Central memory CD8-positive, alpha-beta T cell (primary cell): Measurements from ENCODE around the gene MRPS6.

Experiments used
- ATAC-seq: fragments of 150-1000 bp; cut with Tn5 transposase; replicated peaks from 2 replicates; pipeline ENCODE4 v1.10.0; 2022; ENCODE audit warnings: mild to moderate bottlenecking, moderate FRiP score, moderate number of reproducible peaks; ENCODE audit not compliant: poor library complexity, severe bottlenecking; ENCODE audit errors: extremely low read depth
- DNase-seq, 2 donors: peaks; one replicate each; pipeline ENCODE4 v3.0.0; 2021; ENCODE audit warnings: low spot score in 2 of 2
- H3K27ac Mint-ChIP-seq: one replicate; pipeline ENCODE4 v1.8.0; 2022; ENCODE audit warnings: low read depth, mild to moderate bottlenecking, moderate library complexity, mixed read lengths
- H3K27me3 Mint-ChIP-seq: one replicate; pipeline ENCODE4 v1.8.0; 2022; ENCODE audit warnings: mixed read lengths
- H3K36me3 Mint-ChIP-seq: one replicate; pipeline ENCODE4 v1.8.0; 2022; ENCODE audit warnings: mild to moderate bottlenecking, moderate library complexity, mixed read lengths; ENCODE audit not compliant: insufficient read depth
- H3K4me1 Mint-ChIP-seq: one replicate; pipeline ENCODE4 v1.8.0; 2022; ENCODE audit warnings: mixed read lengths
- H3K4me3 Mint-ChIP-seq: one replicate; pipeline ENCODE4 v1.8.0; 2022; ENCODE audit warnings: mild to moderate bottlenecking, moderate library complexity, mixed read lengths
- H3K9me3 Mint-ChIP-seq: one replicate; pipeline ENCODE4 v1.8.0; 2022; ENCODE audit warnings: mixed read lengths

Gene MRPS6

DNA sequence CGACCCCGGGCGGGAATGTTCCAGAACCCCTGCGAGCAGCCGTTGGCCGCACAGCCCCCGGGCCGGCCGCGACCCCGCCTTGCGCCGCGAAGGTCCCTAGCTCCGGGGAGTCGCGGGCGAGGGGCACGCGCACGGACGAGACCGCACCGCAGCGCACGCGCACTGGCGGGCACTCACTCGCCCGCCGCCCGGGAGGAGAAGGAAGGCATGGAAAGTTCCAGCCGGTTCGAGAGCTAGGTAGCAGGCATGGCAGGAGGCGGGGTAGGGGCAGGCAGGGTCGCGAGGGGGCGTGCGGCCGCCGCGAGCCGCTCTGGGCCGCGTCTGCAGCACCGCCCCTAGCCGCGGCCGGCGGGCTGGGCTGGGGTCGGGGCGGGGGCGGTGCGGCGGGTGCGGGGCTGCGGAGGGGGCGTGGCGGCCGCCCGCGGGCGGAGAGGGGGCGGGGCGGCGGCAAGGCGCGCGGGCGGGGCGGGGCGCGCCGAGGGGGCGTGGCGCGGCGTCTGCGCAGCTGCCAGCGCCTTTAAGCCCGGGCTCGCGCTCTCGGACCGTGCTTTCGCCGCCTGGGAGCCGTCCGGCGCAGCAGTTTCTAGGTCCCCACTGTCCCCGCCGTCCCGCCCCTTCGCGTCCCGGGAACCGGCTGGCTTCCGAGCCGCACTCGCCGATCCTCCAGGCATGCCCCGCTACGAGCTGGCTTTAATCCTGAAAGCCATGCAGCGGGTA lies at the start of gene MRPS6, which contains the start of gene SLC5A3:
TSS of gene MRPS6 (plus strand) at position 547 of the 717 bp plus-strand sequence. CDS start at position 670, 123 bp downstream.
TSS of gene SLC5A3 (plus strand) at position 547 of the 717 bp plus-strand sequence. CDS start 21,621 bp downstream, outside the sequence.
- peak within 1 kb of the TSS; percentile 92 for H3K27ac Mint-ChIP-seq
- peaks cover 18% of the 10 kb centered on the region for H3K36me3 Mint-ChIP-seq
- H3K4me1 Mint-ChIP-seq = peaks cover 46% of the 10 kb centered on the region
- H3K27me3 Mint-ChIP-seq = no peaks in the 10 kb centered on the region
- DNase-seq (peak; percentile 47 to 57), ATAC-seq (peak; percentile 70)
- H3K4me3 Mint-ChIP-seq = peak within 1 kb of the TSS; percentile 92
- H3K9me3 Mint-ChIP-seq = no peaks in the 10 kb centered on the region

DNA sequence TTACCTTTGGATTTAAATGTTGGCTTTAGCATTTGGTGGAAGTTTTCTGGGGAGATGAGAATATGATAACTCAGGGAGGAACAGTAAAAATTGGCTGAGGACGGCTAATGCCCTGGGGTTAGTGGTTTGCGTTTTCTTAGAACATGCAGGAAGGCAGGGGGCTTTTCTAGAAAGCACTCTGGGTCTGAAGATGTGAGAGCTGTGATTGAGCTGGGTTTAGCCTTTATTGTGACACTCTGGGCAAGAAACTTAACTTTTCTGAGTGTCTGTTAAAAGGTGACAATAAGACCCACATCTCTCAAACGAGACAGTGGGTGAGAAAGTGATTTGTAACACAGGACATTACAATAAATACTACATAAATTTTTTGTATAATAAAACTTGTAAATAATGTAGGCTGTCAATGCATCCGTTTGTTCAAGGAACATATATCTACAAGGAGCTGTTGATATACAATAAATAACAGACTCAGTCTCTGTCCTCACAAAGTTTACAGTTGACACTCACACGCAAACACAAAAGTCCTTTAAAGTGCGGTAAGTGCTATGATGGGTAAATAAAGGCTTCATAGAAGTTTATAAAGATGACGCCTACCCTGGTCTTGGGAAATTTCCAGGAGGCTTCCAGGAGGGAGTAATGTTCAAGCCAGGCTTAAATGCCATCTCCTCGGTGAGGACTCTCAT lies 49.5 kb upstream of the MRPS6 start:
- ATAC-seq (peak; percentile 46), DNase-seq (no peak)
- Mint-ChIP-seq H3K4me3 (no peak overlapping the region), H3K36me3 (no peaks in the 10 kb centered on the region), H3K9me3 (no peaks in the 10 kb centered on the region), H3K4me1 (peaks cover 17% of the 10 kb centered on the region), H3K27ac (no peak overlapping the region), H3K27me3 (no peaks in the 10 kb centered on the region)

DNA sequence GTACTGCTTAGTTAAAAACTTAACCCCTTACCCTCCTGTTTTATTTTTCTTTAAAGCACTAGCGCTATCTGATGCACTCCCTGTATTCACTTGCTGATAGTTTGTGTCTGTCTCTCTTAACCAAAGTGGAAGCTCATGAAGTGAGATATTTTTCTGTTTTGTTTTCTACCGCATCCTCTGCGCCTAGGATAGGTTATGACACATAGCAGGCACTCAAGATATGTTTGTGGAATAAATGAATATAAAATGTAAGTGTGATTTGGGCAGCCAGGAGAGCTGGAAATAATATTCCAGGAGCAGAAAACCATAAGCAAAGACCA lies 49.0 kb upstream of the MRPS6 start:
- no peaks in the 10 kb centered on the region for H3K27me3 Mint-ChIP-seq
- no peaks in the 10 kb centered on the region for H3K9me3 Mint-ChIP-seq
- no peak overlapping the region for H3K4me3 Mint-ChIP-seq
- no peaks in the 10 kb centered on the region for H3K36me3 Mint-ChIP-seq
- DNase-seq = no peak
- no peak for ATAC-seq
- H3K4me1 Mint-ChIP-seq = peaks cover 13% of the 10 kb centered on the region
- H3K27ac Mint-ChIP-seq = no peak overlapping the region

DNA sequence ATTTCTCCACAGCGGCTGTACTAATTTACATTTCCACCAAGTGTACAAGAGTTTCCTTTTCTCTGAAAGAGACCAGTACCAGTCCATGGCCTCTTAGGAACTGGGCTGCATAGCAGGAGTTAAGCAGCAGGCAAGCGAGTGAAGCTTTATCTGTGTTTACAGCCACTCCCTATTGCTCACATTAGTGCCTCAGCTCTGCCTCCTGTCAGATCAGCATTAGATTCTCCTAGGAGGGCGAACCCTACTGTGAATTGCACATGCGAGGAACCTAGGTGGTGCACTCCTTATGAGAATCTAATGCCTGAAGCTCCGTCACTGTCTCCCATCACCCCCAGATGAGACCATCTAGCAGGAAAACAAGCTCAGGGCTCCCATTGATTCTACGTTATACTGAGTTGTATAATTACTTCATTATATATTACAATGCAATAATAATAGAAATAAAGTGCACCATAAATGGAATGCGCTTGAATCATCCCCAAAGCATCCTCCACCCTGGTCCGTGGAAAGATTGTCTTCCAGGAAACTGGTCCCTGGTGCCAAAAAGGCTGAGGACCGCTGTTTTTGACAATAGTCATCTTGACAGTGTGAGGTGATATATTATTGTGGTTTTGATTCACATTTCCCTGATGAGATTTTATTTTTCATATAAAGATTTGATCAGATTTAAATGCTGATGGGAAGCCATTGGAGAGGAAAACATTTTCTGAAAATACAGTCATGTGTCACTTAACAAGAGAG lies 45.5 kb upstream of the MRPS6 start:
- Mint-ChIP-seq H3K4me3 (no peak overlapping the region), H3K4me1 (peaks cover 22% of the 10 kb centered on the region), H3K9me3 (peaks cover 5% of the 10 kb centered on the region), H3K27me3 (no peaks in the 10 kb centered on the region), H3K36me3 (no peaks in the 10 kb centered on the region), H3K27ac (no peak overlapping the region)
- DNase-seq = no peak
- no peak for ATAC-seq

GRCh38 chr21:34029743-34030528 lies 43.4 kb upstream of the MRPS6 start:
- Mint-ChIP-seq H3K36me3 (no peaks in the 10 kb centered on the region), H3K9me3 (peaks cover 5% of the 10 kb centered on the region), H3K27ac (no peak overlapping the region), H3K4me1 (peaks cover 25% of the 10 kb centered on the region), H3K27me3 (no peaks in the 10 kb centered on the region), H3K4me3 (peak overlapping the region; percentile 6)
- no peak for DNase-seq
- peak; percentile 84 for ATAC-seq

GRCh38 chr21:34031835-34032370 lies 41.5 kb upstream of the MRPS6 start:
- H3K4me3 Mint-ChIP-seq = no peak overlapping the region
- H3K36me3 Mint-ChIP-seq = no peaks in the 10 kb centered on the region
- H3K4me1 Mint-ChIP-seq = peaks cover 25% of the 10 kb centered on the region
- no peak for DNase-seq
- no peak overlapping the region for H3K27ac Mint-ChIP-seq
- ATAC-seq = no peak
- H3K27me3 Mint-ChIP-seq = peaks cover 10% of the 10 kb centered on the region
- H3K9me3 Mint-ChIP-seq = peaks cover 10% of the 10 kb centered on the region

DNA sequence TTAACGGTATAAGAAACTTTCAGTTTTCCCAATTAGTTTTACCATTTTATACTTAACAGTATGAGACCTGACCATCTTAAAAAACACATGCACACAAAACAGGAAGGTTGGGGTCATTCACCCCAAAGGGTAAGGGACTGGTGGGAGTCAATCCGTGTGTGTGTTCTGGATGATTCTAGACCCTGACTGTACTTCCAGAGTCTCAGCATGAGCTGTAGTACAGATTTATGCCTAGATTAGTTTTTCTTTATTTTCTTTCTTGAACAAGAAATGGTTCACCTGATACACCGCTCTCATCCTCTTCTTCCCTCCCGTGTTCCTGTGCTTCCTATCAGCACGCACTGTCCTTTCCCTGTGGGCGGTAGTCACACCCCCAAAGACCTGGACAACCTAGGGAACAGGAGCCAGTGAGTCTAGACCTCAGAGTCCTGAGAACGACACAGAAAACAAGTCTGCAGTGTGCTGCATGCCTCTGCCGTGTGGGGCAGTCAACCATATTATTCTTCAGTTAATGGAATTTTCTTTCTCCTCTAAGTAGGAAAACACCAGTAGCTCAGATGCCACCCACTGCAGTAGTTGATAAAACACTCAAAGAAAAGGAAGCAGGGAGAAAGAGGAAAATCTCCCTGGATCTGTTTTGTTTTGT lies 38.9 kb upstream of the MRPS6 start:
- H3K9me3 Mint-ChIP-seq = peaks cover 10% of the 10 kb centered on the region
- H3K27me3 Mint-ChIP-seq = peaks cover 10% of the 10 kb centered on the region
- no peak overlapping the region for H3K27ac Mint-ChIP-seq
- H3K4me1 Mint-ChIP-seq = peaks cover 25% of the 10 kb centered on the region
- no peak for DNase-seq
- ATAC-seq = no peak
- H3K36me3 Mint-ChIP-seq = no peaks in the 10 kb centered on the region
- no peak overlapping the region for H3K4me3 Mint-ChIP-seq

DNA sequence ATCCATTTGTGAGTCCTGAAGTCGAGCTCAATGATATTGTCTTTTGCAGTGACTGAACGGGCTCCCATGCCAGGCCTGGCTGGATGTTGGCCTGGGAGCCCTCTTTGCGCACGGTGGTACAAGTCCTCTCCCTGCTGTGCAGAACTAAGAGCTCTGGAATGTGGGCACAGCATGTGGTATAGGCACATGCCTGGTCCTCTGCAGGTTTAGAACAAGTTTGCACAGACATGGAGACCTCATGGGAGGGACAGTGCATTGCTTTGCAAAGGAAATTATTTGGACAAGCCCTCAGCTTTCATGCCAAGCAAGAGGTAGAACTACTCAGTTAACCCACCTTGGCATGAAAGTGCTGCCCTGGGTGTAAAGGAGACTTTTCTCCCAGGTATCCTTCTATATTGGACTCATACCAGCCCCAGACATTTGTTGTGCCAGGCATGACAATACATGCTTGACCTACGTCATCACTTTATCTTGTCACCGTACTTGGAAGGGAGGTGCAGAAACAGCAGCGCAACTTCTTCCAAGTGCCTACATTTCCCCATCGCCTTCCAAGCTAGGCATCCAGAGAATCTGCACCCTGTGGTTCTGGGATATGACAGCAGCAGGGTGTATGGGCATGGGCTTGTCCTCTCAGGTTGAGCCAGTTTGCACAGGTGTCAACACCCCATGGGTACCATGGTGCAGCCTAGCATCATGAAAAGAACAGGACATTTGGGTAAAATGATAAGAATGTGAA lies 37.6 kb upstream of the MRPS6 start:
- peaks cover 10% of the 10 kb centered on the region for H3K27me3 Mint-ChIP-seq
- H3K36me3 Mint-ChIP-seq = no peaks in the 10 kb centered on the region
- ATAC-seq = no peak
- H3K27ac Mint-ChIP-seq = no peak overlapping the region
- peaks cover 10% of the 10 kb centered on the region for H3K9me3 Mint-ChIP-seq
- no peak for DNase-seq
- H3K4me1 Mint-ChIP-seq = peaks cover 20% of the 10 kb centered on the region
- H3K4me3 Mint-ChIP-seq = no peak overlapping the region

- Mint-ChIP-seq H3K4me1 (peaks cover 8% of the 10 kb centered on the region), H3K4me3 (no peak overlapping the region), H3K36me3 (no peaks in the 10 kb centered on the region), H3K27ac (no peak overlapping the region), H3K27me3 (peaks cover 10% of the 10 kb centered on the region), H3K9me3 (peaks cover 5% of the 10 kb centered on the region)
- DNase-seq (no peak), ATAC-seq (no peak)
These were observed 36.2 kb upstream of the MRPS6 start for GRCh38 chr21:34037009-34037795.

DNA sequence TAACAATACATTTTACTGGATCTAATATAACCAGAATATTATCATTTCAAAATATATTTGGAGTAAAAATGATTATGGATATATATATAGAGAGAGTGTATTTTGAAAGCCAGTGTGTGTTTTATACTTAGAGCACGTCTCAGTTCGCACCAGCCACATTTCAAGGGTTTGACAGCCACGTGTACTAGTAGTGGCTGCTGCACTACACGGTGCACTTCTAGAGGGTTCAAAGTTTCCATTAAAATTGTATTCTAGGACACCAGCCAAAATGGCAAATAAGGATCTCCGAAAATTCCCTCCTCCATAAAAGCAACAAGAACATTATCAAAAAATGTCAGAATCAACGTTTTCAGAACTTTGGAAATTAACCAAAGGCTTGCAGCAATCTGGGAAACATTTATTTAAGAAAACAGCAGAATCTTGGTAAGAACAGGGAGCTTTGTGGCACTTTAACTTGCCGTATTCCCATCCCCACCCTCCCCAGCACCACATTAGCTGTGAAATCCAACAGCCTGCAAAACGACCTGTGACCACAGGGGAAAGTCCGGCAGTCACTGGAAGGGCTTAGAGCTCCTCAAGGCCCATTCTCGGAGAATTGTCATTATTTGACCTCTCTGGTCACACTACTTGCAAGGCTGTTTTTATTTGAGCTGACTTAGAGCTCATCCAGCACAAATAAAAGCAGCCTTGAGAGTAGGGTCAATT lies 33.5 kb upstream of the MRPS6 start:
- no peak for DNase-seq
- peaks cover 10% of the 10 kb centered on the region for H3K27me3 Mint-ChIP-seq
- H3K27ac Mint-ChIP-seq = no peak overlapping the region
- H3K36me3 Mint-ChIP-seq = no peaks in the 10 kb centered on the region
- peaks cover 5% of the 10 kb centered on the region for H3K9me3 Mint-ChIP-seq
- no peak for ATAC-seq
- H3K4me1 Mint-ChIP-seq = no peaks in the 10 kb centered on the region
- H3K4me3 Mint-ChIP-seq = no peak overlapping the region
